IMR-90 (cell line): ENCODE data around the gene SLC4A4. TPM values are rescaled to one million over a fixed set of nuclear protein-coding genes. Genes with fewer than 3 reads are reported as not detected.

ENCODE experiments used
- ATAC-seq: fragments of 200-7000 bp; cut with Tn5 transposase; 2 replicates; pipeline ENCODE4 v1.9.1; 2020; ENCODE audit warnings: low read depth, mild to moderate bottlenecking, moderate library complexity
- BruUV-seq: library from RNA; stranded (reverse); fragments of 400-500 nt; replicated peaks from 2 replicates; lab custom pipeline; 2021; lab: Mats Ljungman, UMichigan
- CTCF ChIA-PET: fragments of 300-600 bp; formaldehyde crosslinking; extraction: SDS; loops from one replicate; lab custom pipeline; 2021; ENCODE audit warnings: antibody characterized with exemption; lab: Yijun Ruan, JAX
- POLR2A ChIA-PET: fragments of 300-600 bp; sonication (Branson Sonifier 250); formaldehyde crosslinking; loops from one replicate; lab custom pipeline; 2022; ENCODE audit warnings: antibody characterized with exemption; ENCODE audit not compliant: unreplicated experiment; lab: Charles Lee
- DNase-seq: peaks from one replicate; pipeline ENCODE4 v3.0.0; 2013
- H2AFZ ChIP-seq: replicated peaks from 2 replicates; pipeline ENCODE3; 2013; ENCODE audit warnings: low read length, mild to moderate bottlenecking; ENCODE audit not compliant: poor library complexity
- H2AK5ac ChIP-seq: 2 replicates; pipeline ENCODE4 v1.6.1; 2013; ENCODE audit warnings: low read depth, low read length, inconsistent platforms
- H2AK9ac ChIP-seq: replicated peaks from 2 replicates; pipeline ENCODE3; 2013; ENCODE audit warnings: mild to moderate bottlenecking, low read depth, low read length, moderate library complexity; ENCODE audit not compliant: poor library complexity
- H2BK120ac ChIP-seq: 2 replicates; pipeline ENCODE4 v1.6.1; 2013; ENCODE audit warnings: low read depth, low read length, inconsistent platforms
- H2BK15ac ChIP-seq: 3 replicates; pipeline ENCODE4 v1.6.1; 2013; ENCODE audit warnings: low read depth, low read length, inconsistent platforms
- H2BK20ac ChIP-seq: 2 replicates; pipeline ENCODE4 v1.6.1; 2013; ENCODE audit warnings: low read depth, mild to moderate bottlenecking, inconsistent platforms, low read length, moderate library complexity
- H2BK5ac ChIP-seq: 2 replicates; pipeline ENCODE4 v1.6.1; 2013; ENCODE audit warnings: mild to moderate bottlenecking, low read depth, low read length, inconsistent platforms; ENCODE audit not compliant: poor library complexity, severe bottlenecking
- H3K14ac ChIP-seq: replicated peaks from 2 replicates; pipeline ENCODE4 v1.6.1; 2013; ENCODE audit warnings: low read depth, low read length, inconsistent platforms
- H3K18ac ChIP-seq: 2 replicates; pipeline ENCODE4 v1.6.1; 2013; ENCODE audit warnings: low read depth, low read length, control low read depth
- H3K23ac ChIP-seq: 2 replicates; pipeline ENCODE4 v1.6.1; 2013; ENCODE audit warnings: low read depth, low read length, inconsistent platforms
- H3K27ac ChIP-seq: 2 replicates; pipeline ENCODE4 v1.5.1; 2013; ENCODE audit warnings: mild to moderate bottlenecking, control low read depth, low read length; ENCODE audit not compliant: insufficient read depth
- H3K27me3 ChIP-seq: 2 replicates; pipeline ENCODE4 v1.6.1; 2013; ENCODE audit warnings: low read length; ENCODE audit not compliant: control insufficient read depth, insufficient read depth
- H3K36me3 ChIP-seq: 2 replicates; pipeline ENCODE4 v1.6.1; 2013; ENCODE audit warnings: low read length, mixed read lengths; ENCODE audit not compliant: control insufficient read depth, insufficient read depth
- H3K4ac ChIP-seq: 2 replicates; pipeline ENCODE4 v1.6.1; 2013; ENCODE audit warnings: low read depth, low read length, inconsistent platforms
- H3K4me1 ChIP-seq: 2 replicates; pipeline ENCODE4 v1.6.1; 2013; ENCODE audit warnings: low read length, mixed read lengths; ENCODE audit not compliant: control insufficient read depth, insufficient read depth
- H3K4me2 ChIP-seq: 2 replicates; pipeline ENCODE4 v1.6.1; 2013; ENCODE audit warnings: low read depth, mild to moderate bottlenecking, control low read depth, low read length, moderate library complexity
- H3K4me3 ChIP-seq: 2 replicates; pipeline ENCODE4 v1.5.1; 2013; ENCODE audit warnings: low read depth, mild to moderate bottlenecking, control low read depth, low read length, moderate library complexity; ENCODE audit not compliant: insufficient read depth
- H3K56ac ChIP-seq: 2 replicates; pipeline ENCODE4 v1.6.1; 2013; ENCODE audit warnings: low read length, inconsistent platforms; ENCODE audit not compliant: insufficient read depth; ENCODE audit errors: extremely low read depth
- H3K79me1 ChIP-seq, 2 experiments: 2 replicates each; pipeline ENCODE4 v1.6.1; 2013; ENCODE audit warnings: low read length in 2 of 2, inconsistent platforms in 1 of 2, low read depth in 1 of 2
- H3K9ac ChIP-seq: 2 replicates; pipeline ENCODE4 v1.6.1; 2013; ENCODE audit warnings: low read depth, low read length, control low read depth
- H3K9me1 ChIP-seq: 2 replicates; pipeline ENCODE4 v1.6.1; 2013; ENCODE audit warnings: low read length, inconsistent platforms; ENCODE audit not compliant: insufficient read depth
- H3K9me3 ChIP-seq: 2 replicates; pipeline ENCODE4 v1.6.1; 2013; ENCODE audit warnings: low read length; ENCODE audit not compliant: control insufficient read depth, insufficient read depth
- H4K20me1 ChIP-seq: 2 replicates; pipeline ENCODE4 v1.6.1; 2013; ENCODE audit warnings: low read length, inconsistent platforms; ENCODE audit not compliant: insufficient read depth
- H4K5ac ChIP-seq: 2 replicates; pipeline ENCODE4 v1.6.1; 2013; ENCODE audit warnings: mild to moderate bottlenecking, low read depth, low read length, control low read depth
- H4K8ac ChIP-seq, 2 experiments: 2 replicates each; pipeline ENCODE4 v1.6.1; 2013; ENCODE audit warnings: low read depth in 2 of 2, low read length in 2 of 2, control low read depth in 1 of 2, inconsistent platforms in 1 of 2
- H4K91ac ChIP-seq: 2 replicates; pipeline ENCODE4 v1.6.1; 2013; ENCODE audit warnings: low read depth, low read length, inconsistent platforms; ENCODE audit not compliant: insufficient read depth
- MAFK ChIP-seq: IDR thresholded peaks from 2 replicates; pipeline ENCODE4 v1.6.1; 2012; ENCODE audit warnings: low read depth, low read length, improper control_type of control experiment
- NFE2L2 ChIP-seq: fragments of 150-350 bp; IDR thresholded peaks from 2 replicates; pipeline ENCODE4 v1.6.1; 2016; ENCODE audit warnings: low read depth, mild to moderate bottlenecking, low read length
- WGBS, 2 experiments: methylation state at CpG; one replicate each; pipeline versions ENCODE4 v1.1.5 to v1.1.7; 2013; ENCODE audit warnings: missing lambda C conversion rate in 2 of 2; ENCODE audit not compliant: insufficient read length in 1 of 2; ENCODE audit errors: extremely low coverage in 2 of 2; 5-methylcytosine and 5-hydroxymethylcytosine counted together
- dilution Hi-C: fragments of 300-500 bp; cut with HindIII; formaldehyde crosslinking; loops from one replicate; pipeline ENCODE4 v1.14.3; 2018; ENCODE audit warnings: low sequenced_read_pairs; ENCODE audit not compliant: unreplicated experiment
- in situ Hi-C: fragments of 300-500 bp; cut with MboI; formaldehyde crosslinking; loops from 3 replicates; pipeline ENCODE4 v1.14.3; 2019; ENCODE audit warnings: low sequenced_read_pairs, inconsistent platforms, mixed read lengths
- intact Hi-C: fragments of 100-400 bp; cut with micrococcal nuclease; formaldehyde crosslinking; loops from 2 replicates; pipeline ENCODE4 v1.10.0; 2022
- polyA plus RNA-seq, 3 experiments: library from polyadenylated mRNA; depleted of rRNA; stranded (reverse); fragments of >200 nt; gene quantifications; 2 replicates each; pipeline ENCODE4 v1.2.3, GENCODE V29; 2012; ENCODE audit warnings: low replicate concordance in 1 of 3
- total RNA-seq: library from RNA; depleted of rRNA; stranded (reverse); fragments of >200 nt; gene quantifications from 2 replicates; pipeline ENCODE4 v1.2.3, GENCODE V29; 2012

Gene SLC4A4
- total and polyA plus RNA-seq, 2 of the 4 experiments (the other 2 are of a cell fraction), result 5.6 to 16.8 TPM

- Histone ChIP-seq H3K9me1 (no peaks in the 10 kb centered on the region; the same call in 1 of the 2 replicates), H4K20me1 (peaks cover 15% of the 10 kb centered on the region; the same call in 1 of the 2 replicates), H2AK5ac (no peak overlapping the region), H3K56ac (no peak overlapping the region), H3K27ac (no peak overlapping the region), H3K27me3 (no peaks in the 10 kb centered on the region), H2BK5ac (no peak overlapping the region), H3K14ac (no peak overlapping the region), H3K36me3 (no peaks in the 10 kb centered on the region), H3K79me1 (peaks cover 23 to 49% of the 10 kb centered on the region in 2 experiments), H3K4ac (no peak overlapping the region), H3K18ac (no peak overlapping the region), H2AK9ac (no peak overlapping the region), H2BK15ac (no peak overlapping the region), H3K9me3 (no peaks in the 10 kb centered on the region), H3K4me2 (no peak overlapping the region), H4K5ac (no peak overlapping the region), H4K91ac (no peak overlapping the region), H2BK120ac (no peak overlapping the region), H3K4me1 (peaks cover 4% of the 10 kb centered on the region), H2AFZ (no peak overlapping the region), H4K8ac (no peak overlapping the region), H3K9ac (no peak overlapping the region), H3K4me3 (no peak overlapping the region), H3K23ac (no peak overlapping the region), H2BK20ac (no peak overlapping the region)
- DNase-seq, result peak; percentile 43
- in situ Hi-C loops (no loop called here), dilution Hi-C loops (no loop called here), intact Hi-C loops (no loop called here)
- ATAC-seq, result peak; percentile 58
- BruUV-seq, result no TSS peak
- no CpG with 5 or more reads among the region's 3 CpGs for WGBS, 2 experiments
- POLR2A ChIA-PET, result no interaction called here
- CTCF ChIA-PET, result no interaction called here
- TF ChIP-seq NFE2L2, result no peak
- peak; percentile 75 for TF ChIP-seq MAFK
Observed at GRCh38 chr4:71322425-71322824, 16.4 kb upstream of the SLC4A4 start.
